Measurements from ENCODE around the gene POFUT1. TPM values are rescaled to one million over a fixed set of nuclear protein-coding genes. Genes with fewer than 3 reads are reported as not detected.

The POFUT1 gene
- total and polyA plus RNA-seq, 9 of the 15 experiments (the other 6 are each of a cell fraction or from before 2014, with no cell fraction given) = 3.5 to 44.7 (median 23.5) TPM

DNA sequence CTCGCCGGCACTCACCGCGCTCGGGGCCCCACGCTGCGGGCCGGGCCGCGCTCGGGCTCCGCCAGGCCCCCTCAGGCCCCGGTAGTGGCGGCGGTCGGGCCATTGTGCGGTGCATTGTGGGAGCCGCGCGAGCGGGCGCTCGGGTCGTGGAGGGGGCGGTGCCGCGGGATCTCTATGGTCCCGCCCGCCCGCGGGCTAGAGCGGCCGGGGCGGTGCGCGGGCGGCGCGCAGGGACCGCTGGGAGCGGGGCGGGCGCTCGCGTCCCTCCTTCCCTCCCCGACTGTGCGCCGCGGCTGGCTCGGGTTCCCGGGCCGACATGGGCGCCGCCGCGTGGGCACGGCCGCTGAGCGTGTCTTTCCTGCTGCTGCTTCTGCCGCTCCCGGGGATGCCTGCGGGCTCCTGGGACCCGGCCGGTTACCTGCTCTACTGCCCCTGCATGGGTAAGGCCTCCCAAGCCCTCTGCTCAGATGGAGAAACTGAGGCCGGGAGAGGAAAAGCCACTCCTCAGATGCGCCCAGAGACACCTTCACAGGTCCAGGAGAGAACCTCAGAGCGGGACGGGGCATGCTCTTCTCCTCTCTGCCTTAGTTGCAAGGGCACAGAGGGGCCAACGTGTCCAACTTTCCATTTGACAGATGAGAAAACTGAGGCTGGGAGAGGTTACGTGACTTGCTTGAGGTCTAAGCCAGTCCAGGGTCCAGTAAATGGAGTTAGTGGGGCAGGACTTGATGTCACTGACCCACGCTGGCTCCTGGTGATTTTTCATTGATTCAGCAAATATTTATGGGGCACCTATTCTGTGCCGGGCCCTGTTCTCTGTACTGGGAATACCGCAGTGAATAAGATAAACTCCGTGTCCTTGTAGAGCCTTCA lies at the start of gene POFUT1, which contains the start of gene PLAGL2 (continued):
- TF ChIP-seq ELF1 (tag; IDR thresholded peaks at IDR 0.05) = 0 out of 2 replicates have a peak, but pooled peaks have one; percentile 43
- no peak for TF ChIP-seq NFXL1 (CRISPR knock-in tag; IDR thresholded peaks at IDR 0.05)
- 0 out of 2 replicates have a peak, but pooled peaks have one; percentile 50 for TF ChIP-seq MBD2 (IDR thresholded peaks at IDR 0.05; ENCODE audit: borderline replicate concordance, low read depth)
- peak; percentile 58; the same call in 1 of the 2 replicates for TF ChIP-seq GTF2E2 (tag; IDR thresholded peaks at IDR 0.05)
- no peak for TF ChIP-seq NFYB (IDR thresholded peaks at IDR 0.05; ENCODE audit: extremely low read depth, insufficient read length)
- TF ChIP-seq, protein P1, sequence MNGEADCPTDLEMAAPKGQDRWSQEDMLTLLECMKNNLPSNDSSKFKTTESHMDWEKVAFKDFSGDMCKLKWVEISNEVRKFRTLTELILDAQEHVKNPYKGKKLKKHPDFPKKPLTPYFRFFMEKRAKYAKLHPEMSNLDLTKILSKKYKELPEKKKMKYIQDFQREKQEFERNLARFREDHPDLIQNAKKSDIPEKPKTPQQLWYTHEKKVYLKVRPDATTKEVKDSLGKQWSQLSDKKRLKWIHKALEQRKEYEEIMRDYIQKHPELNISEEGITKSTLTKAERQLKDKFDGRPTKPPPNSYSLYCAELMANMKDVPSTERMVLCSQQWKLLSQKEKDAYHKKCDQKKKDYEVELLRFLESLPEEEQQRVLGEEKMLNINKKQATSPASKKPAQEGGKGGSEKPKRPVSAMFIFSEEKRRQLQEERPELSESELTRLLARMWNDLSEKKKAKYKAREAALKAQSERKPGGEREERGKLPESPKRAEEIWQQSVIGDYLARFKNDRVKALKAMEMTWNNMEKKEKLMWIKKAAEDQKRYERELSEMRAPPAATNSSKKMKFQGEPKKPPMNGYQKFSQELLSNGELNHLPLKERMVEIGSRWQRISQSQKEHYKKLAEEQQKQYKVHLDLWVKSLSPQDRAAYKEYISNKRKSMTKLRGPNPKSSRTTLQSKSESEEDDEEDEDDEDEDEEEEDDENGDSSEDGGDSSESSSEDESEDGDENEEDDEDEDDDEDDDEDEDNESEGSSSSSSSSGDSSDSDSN (IDR thresholded peaks at IDR 0.05; ENCODE audit: borderline replicate concordance in 1 of 2, low read depth in 2 of 2, low read length in 2 of 2) = peak; percentile 19 to 38; a peak in 1 of 4 replicates
- 0 out of 4 replicates have a peak, but pooled peaks of 1 of the 2 experiments have one; percentile 35 for TF ChIP-seq RCOR1 (IDR thresholded peaks at IDR 0.05; ENCODE audit: borderline replicate concordance in 1 of 2, low read depth in 2 of 2, low read length in 2 of 2)
- TF ChIP-seq GABPB1 (CRISPR knock-in tag; IDR thresholded peaks at IDR 0.05) = peak; percentile 62; the same call in 1 of the 2 replicates
- TF ChIP-seq, protein P2, sequence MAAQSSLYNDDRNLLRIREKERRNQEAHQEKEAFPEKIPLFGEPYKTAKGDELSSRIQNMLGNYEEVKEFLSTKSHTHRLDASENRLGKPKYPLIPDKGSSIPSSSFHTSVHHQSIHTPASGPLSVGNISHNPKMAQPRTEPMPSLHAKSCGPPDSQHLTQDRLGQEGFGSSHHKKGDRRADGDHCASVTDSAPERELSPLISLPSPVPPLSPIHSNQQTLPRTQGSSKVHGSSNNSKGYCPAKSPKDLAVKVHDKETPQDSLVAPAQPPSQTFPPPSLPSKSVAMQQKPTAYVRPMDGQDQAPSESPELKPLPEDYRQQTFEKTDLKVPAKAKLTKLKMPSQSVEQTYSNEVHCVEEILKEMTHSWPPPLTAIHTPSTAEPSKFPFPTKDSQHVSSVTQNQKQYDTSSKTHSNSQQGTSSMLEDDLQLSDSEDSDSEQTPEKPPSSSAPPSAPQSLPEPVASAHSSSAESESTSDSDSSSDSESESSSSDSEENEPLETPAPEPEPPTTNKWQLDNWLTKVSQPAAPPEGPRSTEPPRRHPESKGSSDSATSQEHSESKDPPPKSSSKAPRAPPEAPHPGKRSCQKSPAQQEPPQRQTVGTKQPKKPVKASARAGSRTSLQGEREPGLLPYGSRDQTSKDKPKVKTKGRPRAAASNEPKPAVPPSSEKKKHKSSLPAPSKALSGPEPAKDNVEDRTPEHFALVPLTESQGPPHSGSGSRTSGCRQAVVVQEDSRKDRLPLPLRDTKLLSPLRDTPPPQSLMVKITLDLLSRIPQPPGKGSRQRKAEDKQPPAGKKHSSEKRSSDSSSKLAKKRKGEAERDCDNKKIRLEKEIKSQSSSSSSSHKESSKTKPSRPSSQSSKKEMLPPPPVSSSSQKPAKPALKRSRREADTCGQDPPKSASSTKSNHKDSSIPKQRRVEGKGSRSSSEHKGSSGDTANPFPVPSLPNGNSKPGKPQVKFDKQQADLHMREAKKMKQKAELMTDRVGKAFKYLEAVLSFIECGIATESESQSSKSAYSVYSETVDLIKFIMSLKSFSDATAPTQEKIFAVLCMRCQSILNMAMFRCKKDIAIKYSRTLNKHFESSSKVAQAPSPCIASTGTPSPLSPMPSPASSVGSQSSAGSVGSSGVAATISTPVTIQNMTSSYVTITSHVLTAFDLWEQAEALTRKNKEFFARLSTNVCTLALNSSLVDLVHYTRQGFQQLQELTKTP (IDR thresholded peaks at IDR 0.05; ENCODE audit: low read depth in 1 of 2, partially characterized antibody in 2 of 2) = peak in 1 of 2 experiments; percentile 43
- peak; percentile 32 to 65; a peak in 1 of 4 replicates for TF ChIP-seq TBL1XR1 (IDR thresholded peaks at IDR 0.05; ENCODE audit: low read length in 2 of 2)
- peak; percentile 4; the same call in 1 of the 2 replicates for TF ChIP-seq ZSCAN32 (CRISPR knock-in tag; IDR thresholded peaks at IDR 0.05)
- TF ChIP-seq ZNF764 (CRISPR knock-in tag; IDR thresholded peaks at IDR 0.05; ENCODE audit: low read depth) = no peak
- TF ChIP-seq, protein P3, sequence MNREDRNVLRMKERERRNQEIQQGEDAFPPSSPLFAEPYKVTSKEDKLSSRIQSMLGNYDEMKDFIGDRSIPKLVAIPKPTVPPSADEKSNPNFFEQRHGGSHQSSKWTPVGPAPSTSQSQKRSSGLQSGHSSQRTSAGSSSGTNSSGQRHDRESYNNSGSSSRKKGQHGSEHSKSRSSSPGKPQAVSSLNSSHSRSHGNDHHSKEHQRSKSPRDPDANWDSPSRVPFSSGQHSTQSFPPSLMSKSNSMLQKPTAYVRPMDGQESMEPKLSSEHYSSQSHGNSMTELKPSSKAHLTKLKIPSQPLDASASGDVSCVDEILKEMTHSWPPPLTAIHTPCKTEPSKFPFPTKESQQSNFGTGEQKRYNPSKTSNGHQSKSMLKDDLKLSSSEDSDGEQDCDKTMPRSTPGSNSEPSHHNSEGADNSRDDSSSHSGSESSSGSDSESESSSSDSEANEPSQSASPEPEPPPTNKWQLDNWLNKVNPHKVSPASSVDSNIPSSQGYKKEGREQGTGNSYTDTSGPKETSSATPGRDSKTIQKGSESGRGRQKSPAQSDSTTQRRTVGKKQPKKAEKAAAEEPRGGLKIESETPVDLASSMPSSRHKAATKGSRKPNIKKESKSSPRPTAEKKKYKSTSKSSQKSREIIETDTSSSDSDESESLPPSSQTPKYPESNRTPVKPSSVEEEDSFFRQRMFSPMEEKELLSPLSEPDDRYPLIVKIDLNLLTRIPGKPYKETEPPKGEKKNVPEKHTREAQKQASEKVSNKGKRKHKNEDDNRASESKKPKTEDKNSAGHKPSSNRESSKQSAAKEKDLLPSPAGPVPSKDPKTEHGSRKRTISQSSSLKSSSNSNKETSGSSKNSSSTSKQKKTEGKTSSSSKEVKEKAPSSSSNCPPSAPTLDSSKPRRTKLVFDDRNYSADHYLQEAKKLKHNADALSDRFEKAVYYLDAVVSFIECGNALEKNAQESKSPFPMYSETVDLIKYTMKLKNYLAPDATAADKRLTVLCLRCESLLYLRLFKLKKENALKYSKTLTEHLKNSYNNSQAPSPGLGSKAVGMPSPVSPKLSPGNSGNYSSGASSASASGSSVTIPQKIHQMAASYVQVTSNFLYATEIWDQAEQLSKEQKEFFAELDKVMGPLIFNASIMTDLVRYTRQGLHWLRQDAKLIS (CRISPR knock-in tag; IDR thresholded peaks at IDR 0.05) = peak; percentile 88; the same call in 1 of the 2 replicates

Data from K562 (cell line).